Naive thymus-derived CD4-positive, alpha-beta T cell (primary cell): ENCODE data around the gene SLC29A1. TPM values are rescaled to one million over a fixed set of nuclear protein-coding genes. Genes with fewer than 3 reads are reported as not detected.

Experiments
- ATAC-seq: fragments of 150-1000 bp; cut with Tn5 transposase; 2 replicates; pipeline ENCODE4 v1.10.0; 2021; ENCODE audit warnings: mild to moderate bottlenecking, moderate library complexity
- CTCF ChIA-PET: fragments of 350-600 bp; sonication (Branson Sonifier 250); formaldehyde crosslinking; loops from one replicate; lab custom pipeline; 2021; ENCODE audit warnings: antibody characterized with exemption; lab: Charles Lee
- POLR2A ChIA-PET: fragments of 350-600 bp; sonication (Branson Sonifier 250); formaldehyde crosslinking; loops from one replicate; lab custom pipeline; 2021; ENCODE audit warnings: antibody characterized with exemption, inconsistent platforms; lab: Charles Lee
- DNase-seq, 9 donors: peaks; one replicate each; pipeline versions ENCODE4 v3.0.0 to v3.0.0-alpha.2; 2020 to 2022; ENCODE audit warnings: mixed read lengths in 1 of 9
- H3K27ac ChIP-seq: one replicate; pipeline ENCODE4 v1.7.0; 2013; ENCODE audit warnings: mild to moderate bottlenecking, low read depth, low read length, moderate library complexity
- H3K27me3 ChIP-seq, 2 donors: one replicate each; pipeline ENCODE4 v1.7.0; 2013; ENCODE audit warnings: low read length in 2 of 2, mild to moderate bottlenecking in 2 of 2, moderate library complexity in 2 of 2; ENCODE audit not compliant: control insufficient read depth in 2 of 2, insufficient read depth in 2 of 2
- H3K36me3 ChIP-seq, 3 experiments: 1 replicate in 2 of 3; 2 replicates in 1 of 3; pipeline ENCODE4 v1.7.0; 2013; ENCODE audit warnings: low read length in 3 of 3, mild to moderate bottlenecking in 3 of 3, moderate library complexity in 1 of 3; ENCODE audit not compliant: insufficient read depth in 3 of 3, control insufficient read depth in 2 of 3
- H3K4me1 ChIP-seq, 2 donors: one replicate each; pipeline ENCODE4 v1.7.0; 2013; ENCODE audit warnings: low read length in 2 of 2, mild to moderate bottlenecking in 2 of 2, moderate library complexity in 1 of 2; ENCODE audit not compliant: control insufficient read depth in 2 of 2, insufficient read depth in 2 of 2
- H3K4me3 ChIP-seq: 2 replicates; pipeline ENCODE4 v1.7.0; 2013; ENCODE audit warnings: mild to moderate bottlenecking, low read length
- H3K9me3 ChIP-seq, 3 experiments: 1 replicate in 2 of 3; 2 replicates in 1 of 3; pipeline ENCODE4 v1.7.0; 2013; ENCODE audit warnings: low read length in 3 of 3; ENCODE audit not compliant: control insufficient read depth in 2 of 3
- H3K27ac Mint-ChIP-seq, 9 donors: one replicate each; pipeline ENCODE4 v1.8.0; 2020 to 2022; ENCODE audit warnings: mixed read lengths in 9 of 9, mild to moderate bottlenecking in 8 of 9, moderate library complexity in 5 of 9, inconsistent platforms in 2 of 9
- H3K27me3 Mint-ChIP-seq, 5 donors: one replicate each; pipeline ENCODE4 v1.8.0; 2021 to 2022; ENCODE audit warnings: mixed read lengths in 5 of 5, mild to moderate bottlenecking in 1 of 5
- H3K36me3 Mint-ChIP-seq, 5 donors: one replicate each; pipeline ENCODE4 v1.8.0; 2020 to 2022; ENCODE audit warnings: mixed read lengths in 5 of 5, mild to moderate bottlenecking in 3 of 5, inconsistent platforms in 1 of 5
- H3K4me1 Mint-ChIP-seq, 7 donors: one replicate each; pipeline ENCODE4 v1.8.0; 2020 to 2022; ENCODE audit warnings: mixed read lengths in 7 of 7, mild to moderate bottlenecking in 3 of 7, inconsistent platforms in 1 of 7
- H3K4me3 Mint-ChIP-seq, 10 donors: one replicate each; pipeline ENCODE4 v1.8.0; 2020 to 2022; ENCODE audit warnings: mild to moderate bottlenecking in 10 of 10, mixed read lengths in 10 of 10, moderate library complexity in 6 of 10, inconsistent platforms in 2 of 10
- H3K9me3 Mint-ChIP-seq, 11 donors: one replicate each; pipeline ENCODE4 v1.8.0; 2020 to 2022; ENCODE audit warnings: mixed read lengths in 11 of 11, mild to moderate bottlenecking in 4 of 11, inconsistent platforms in 1 of 11, moderate library complexity in 1 of 11
- intact Hi-C, 2 donors: fragments of 100-400 bp; cut with micrococcal nuclease; formaldehyde crosslinking; loops; one replicate each; pipeline ENCODE4 v1.15.1; 2023
- polyA plus RNA-seq, 2 donors: library from polyadenylated mRNA; unstranded; fragments of 300-500 nt; fragmentation: Illumina TruSeq; gene quantifications; one replicate each; pipeline ENCODE4 v1.2.3, GENCODE V29; 2021
- total RNA-seq, 6 experiments: library from RNA in 5 of 6; stranded (reverse) in 5 of 6; gene quantifications; 1 replicate in 5 of 6; 2 replicates in 1 of 6; pipeline ENCODE4 v1.2.3 and lab custom pipeline; 2021 to 2026

Gene SLC29A1
- total and polyA plus RNA-seq, 7 experiments from 2014 or later: 0.84 to 41.1 (median 1.8) TPM

GRCh38 chr6:44201638-44202303 is 21.6 kb upstream of the SLC29A1 start:
- POLR2A ChIA-PET: no interaction called here
- no peak overlapping the region for H3K27ac ChIP-seq
- CTCF ChIA-PET: no interaction called here
- no peaks in the 10 kb centered on the region for H3K4me1 ChIP-seq
- DNase-seq (no peak), ATAC-seq (no peak)
- H3K4me1 Mint-ChIP-seq: peaks cover 0 to 2% (median 0%) of the 10 kb centered on the region in 7 donors
- no peak overlapping the region for H3K4me3 Mint-ChIP-seq
- no peaks in the 10 kb centered on the region for H3K9me3 Mint-ChIP-seq
- no peak overlapping the region for H3K27ac Mint-ChIP-seq
- H3K36me3 ChIP-seq: no peaks in the 10 kb centered on the region
- intact Hi-C loops: no loop called here
- H3K36me3 Mint-ChIP-seq: no peaks in the 10 kb centered on the region
- H3K9me3 ChIP-seq: no peaks in the 10 kb centered on the region
- no peak overlapping the region for H3K4me3 ChIP-seq
- H3K27me3 Mint-ChIP-seq: peaks cover 0 to 17% (median 5%) of the 10 kb centered on the region in 5 donors
- no peaks in the 10 kb centered on the region for H3K27me3 ChIP-seq

GRCh38 chr6:44202332-44202971 is 20.9 kb upstream of the SLC29A1 start:
- Mint-ChIP-seq H3K4me1 (peaks cover 0 to 2% (median 0%) of the 10 kb centered on the region in 7 donors), H3K27me3 (peaks cover 0 to 17% (median 5%) of the 10 kb centered on the region in 5 donors), H3K4me3 (no peak overlapping the region), H3K36me3 (no peaks in the 10 kb centered on the region), H3K9me3 (no peaks in the 10 kb centered on the region), H3K27ac (peak overlapping the region in 1 of 9 donors; percentile 62)
- CTCF ChIA-PET: no interaction called here
- Histone ChIP-seq H3K4me1 (no peaks in the 10 kb centered on the region), H3K36me3 (no peaks in the 10 kb centered on the region), H3K27me3 (no peaks in the 10 kb centered on the region), H3K4me3 (no peak overlapping the region), H3K27ac (no peak overlapping the region), H3K9me3 (no peaks in the 10 kb centered on the region)
- ATAC-seq: no peak
- intact Hi-C loops: no loop called here
- DNase-seq: no peak
- POLR2A ChIA-PET: no interaction called here

GRCh38 chr6:44202972-44203750 is 20.2 kb upstream of the SLC29A1 start:
- Mint-ChIP-seq H3K4me3 (no peak overlapping the region), H3K27me3 (peaks cover 0 to 21% (median 7%) of the 10 kb centered on the region in 5 donors), H3K4me1 (peaks cover 0 to 2% (median 0%) of the 10 kb centered on the region in 7 donors), H3K36me3 (no peaks in the 10 kb centered on the region), H3K27ac (no peak overlapping the region), H3K9me3 (no peaks in the 10 kb centered on the region)
- ChIA-PET POLR2A (no interaction called here), CTCF (no interaction called here)
- no peak for ATAC-seq
- intact Hi-C loops: no loop called here
- Histone ChIP-seq H3K4me3 (no peak overlapping the region), H3K27me3 (no peaks in the 10 kb centered on the region), H3K4me1 (no peaks in the 10 kb centered on the region), H3K9me3 (no peaks in the 10 kb centered on the region), H3K36me3 (no peaks in the 10 kb centered on the region), H3K27ac (no peak overlapping the region)
- no peak for DNase-seq

GRCh38 chr6:44203955-44204354 is 19.4 kb upstream of the SLC29A1 start:
- Mint-ChIP-seq H3K27me3 (peaks cover 0 to 23% (median 7%) of the 10 kb centered on the region in 5 donors), H3K4me1 (peaks cover 0 to 2% (median 0%) of the 10 kb centered on the region in 7 donors), H3K36me3 (no peaks in the 10 kb centered on the region), H3K4me3 (no peak overlapping the region), H3K27ac (no peak overlapping the region), H3K9me3 (no peaks in the 10 kb centered on the region)
- no peak overlapping the region for H3K27ac ChIP-seq
- no peaks in the 10 kb centered on the region for H3K9me3 ChIP-seq
- no peak for DNase-seq
- ChIA-PET CTCF (no interaction called here), POLR2A (no interaction called here)
- intact Hi-C loops: no loop called here
- H3K36me3 ChIP-seq: no peaks in the 10 kb centered on the region
- no peaks in the 10 kb centered on the region for H3K4me1 ChIP-seq
- H3K27me3 ChIP-seq: no peaks in the 10 kb centered on the region
- no peak overlapping the region for H3K4me3 ChIP-seq
- ATAC-seq: no peak

GRCh38 chr6:44207966-44208365 is 15.4 kb upstream of the SLC29A1 start:
- Mint-ChIP-seq H3K36me3 (no peaks in the 10 kb centered on the region), H3K27me3 (peaks cover 0 to 30% (median 9%) of the 10 kb centered on the region in 5 donors), H3K4me3 (no peak overlapping the region), H3K9me3 (no peaks in the 10 kb centered on the region), H3K27ac (no peak overlapping the region), H3K4me1 (peaks cover 0 to 4% (median 0%) of the 10 kb centered on the region in 7 donors)
- Histone ChIP-seq H3K4me3 (no peak overlapping the region), H3K27ac (no peak overlapping the region), H3K4me1 (no peaks in the 10 kb centered on the region), H3K36me3 (no peaks in the 10 kb centered on the region), H3K9me3 (no peaks in the 10 kb centered on the region), H3K27me3 (no peaks in the 10 kb centered on the region)
- POLR2A ChIA-PET: no interaction called here
- ATAC-seq (no peak), DNase-seq (no peak)
- CTCF ChIA-PET: no interaction called here
- intact Hi-C loops: no loop called here

GRCh38 chr6:44211284-44211683 is 12.1 kb upstream of the SLC29A1 start:
- Mint-ChIP-seq H3K9me3 (no peaks in the 10 kb centered on the region), H3K36me3 (no peaks in the 10 kb centered on the region), H3K4me3 (no peak overlapping the region), H3K27ac (no peak overlapping the region), H3K4me1 (peaks cover 0 to 4% (median 0%) of the 10 kb centered on the region in 7 donors), H3K27me3 (peaks cover 0 to 30% (median 9%) of the 10 kb centered on the region in 5 donors)
- DNase-seq: no peak
- H3K9me3 ChIP-seq: no peaks in the 10 kb centered on the region
- CTCF ChIA-PET: no interaction called here
- H3K27me3 ChIP-seq: no peaks in the 10 kb centered on the region
- no peaks in the 10 kb centered on the region for H3K36me3 ChIP-seq
- H3K27ac ChIP-seq: no peak overlapping the region
- no peak for ATAC-seq
- no peak overlapping the region for H3K4me3 ChIP-seq
- POLR2A ChIA-PET: no interaction called here
- intact Hi-C loops: no loop called here
- H3K4me1 ChIP-seq: no peaks in the 10 kb centered on the region
